ENCODE results near the gene MAN1A1.

DNA sequence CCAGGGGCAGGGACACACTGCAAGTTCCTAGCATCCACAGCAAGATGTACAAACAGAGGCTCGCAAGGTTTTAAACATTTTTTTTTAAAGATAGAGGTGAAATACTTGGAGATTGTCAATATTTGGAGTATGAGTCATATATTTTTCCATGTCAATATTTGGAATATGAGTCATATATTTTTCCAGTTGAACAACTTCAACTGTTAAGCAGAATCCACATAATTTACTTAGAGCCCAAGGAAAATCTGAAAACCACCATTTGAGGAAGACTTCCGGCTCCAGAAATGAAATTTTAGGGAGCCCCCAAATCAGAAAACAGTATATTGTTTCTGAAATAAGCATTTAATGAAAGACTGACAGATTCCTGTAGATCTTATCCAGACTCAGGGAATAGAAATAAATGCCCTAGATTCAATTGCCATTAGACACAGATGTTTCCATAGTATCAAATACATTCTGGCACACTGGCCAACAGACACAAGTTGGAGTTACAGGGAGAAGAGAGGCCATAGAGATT lies 219.5 kb downstream of the MAN1A1 start:
- TF ChIP-seq EZH2 (IDR thresholded peaks at IDR 0.05; ENCODE audit: low read length, unreplicated experiment) (no peak), EZH2phosphoT487 (IDR thresholded peaks at IDR 0.05; ENCODE audit: borderline replicate concordance, low read length) (no peak)
- TF ChIP-seq, protein P1, sequence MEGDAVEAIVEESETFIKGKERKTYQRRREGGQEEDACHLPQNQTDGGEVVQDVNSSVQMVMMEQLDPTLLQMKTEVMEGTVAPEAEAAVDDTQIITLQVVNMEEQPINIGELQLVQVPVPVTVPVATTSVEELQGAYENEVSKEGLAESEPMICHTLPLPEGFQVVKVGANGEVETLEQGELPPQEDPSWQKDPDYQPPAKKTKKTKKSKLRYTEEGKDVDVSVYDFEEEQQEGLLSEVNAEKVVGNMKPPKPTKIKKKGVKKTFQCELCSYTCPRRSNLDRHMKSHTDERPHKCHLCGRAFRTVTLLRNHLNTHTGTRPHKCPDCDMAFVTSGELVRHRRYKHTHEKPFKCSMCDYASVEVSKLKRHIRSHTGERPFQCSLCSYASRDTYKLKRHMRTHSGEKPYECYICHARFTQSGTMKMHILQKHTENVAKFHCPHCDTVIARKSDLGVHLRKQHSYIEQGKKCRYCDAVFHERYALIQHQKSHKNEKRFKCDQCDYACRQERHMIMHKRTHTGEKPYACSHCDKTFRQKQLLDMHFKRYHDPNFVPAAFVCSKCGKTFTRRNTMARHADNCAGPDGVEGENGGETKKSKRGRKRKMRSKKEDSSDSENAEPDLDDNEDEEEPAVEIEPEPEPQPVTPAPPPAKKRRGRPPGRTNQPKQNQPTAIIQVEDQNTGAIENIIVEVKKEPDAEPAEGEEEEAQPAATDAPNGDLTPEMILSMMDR (conservative IDR thresholded peaks at IDR 0.05; ENCODE audit: low read depth, low read length): no peak

Data from PC-3 (cell line).